AG10803 (cell line): ENCODE data around the gene SEPTIN6.
A peak's percentile ranks its signal among the peaks of the same experiment; 100 is the strongest.

ENCODE experiments used
- DNase-seq: peaks from one replicate; pipeline ENCODE4 v3.0.0; 2010; ENCODE audit warnings: low read depth
- H3K4me3 ChIP-seq: 2 replicates; pipeline ENCODE4 v1.5.1; 2011; ENCODE audit warnings: mild to moderate bottlenecking, low read length, control low read depth
- CTCF ChIP-seq: conservative IDR thresholded peaks from 2 replicates; pipeline ENCODE4 v1.5.1; 2011; ENCODE audit warnings: mild to moderate bottlenecking, low read length, control low read depth, inconsistent platforms

SEPTIN6 gene

GRCh38 chrX:119698845-119699244 is 5.9 kb upstream of the SEPTIN6 start:
- H3K4me3 ChIP-seq = no peak overlapping the region
- peak; percentile 75 for TF ChIP-seq CTCF
- peak; percentile 82 for DNase-seq

- H3K4me3 ChIP-seq = no peak overlapping the region
- no peak for DNase-seq
- TF ChIP-seq CTCF = no peak
Measured at GRCh38 chrX:119696251-119696890, 3.4 kb upstream of the SEPTIN6 start.

GRCh38 chrX:119695535-119696050 is 2.6 kb upstream of the SEPTIN6 start:
- TF ChIP-seq CTCF = no peak
- no peak for DNase-seq

GRCh38 chrX:119694601-119695534 is 1.9 kb upstream of the SEPTIN6 start:
- no peak for DNase-seq
- no peak; the same call in 1 of the 2 replicates for TF ChIP-seq CTCF
- no peak overlapping the region for H3K4me3 ChIP-seq

More at GRCh38 chrX:119695535-119696050, 2.6 kb upstream of the SEPTIN6 start:
- H3K4me3 ChIP-seq = no peak overlapping the region

- no peak for TF ChIP-seq CTCF
- DNase-seq = no peak
Measured at GRCh38 chrX:119693996-119694451, 1.1 kb upstream of the SEPTIN6 start.

GRCh38 chrX:119692191-119693039 is 553 bp downstream of the SEPTIN6 start:
- DNase-seq = peak; percentile 34
- H3K4me3 ChIP-seq = peak overlapping the region; percentile 68
- TF ChIP-seq CTCF = peak; percentile 15

More at GRCh38 chrX:119693996-119694451, 1.1 kb upstream of the SEPTIN6 start:
- H3K4me3 ChIP-seq = no peak overlapping the region
